GM21367 (cell line): ENCODE data around the gene OXTR.

Experiments used
- ATAC-seq: cut with Tn5 transposase; IDR thresholded peaks from one replicate; pipeline ENCODE4 v1.9.1; 2021; ENCODE audit not compliant: unreplicated experiment

Gene OXTR

GRCh38 chr3:8767667-8768363 lies 1.6 kb downstream of the OXTR start:
- peak; percentile 38 for ATAC-seq

GRCh38 chr3:8767256-8767666 lies 2.2 kb downstream of the OXTR start:
- ATAC-seq: no peak

- ATAC-seq: no peak
Observed at GRCh38 chr3:8766148-8766547, 3.3 kb downstream of the OXTR start.

- ATAC-seq: no peak
Observed at GRCh38 chr3:8765528-8765927, 3.9 kb downstream of the OXTR start.

- ATAC-seq: no peak
Observed at GRCh38 chr3:8764528-8764927, 4.9 kb downstream of the OXTR start.

GRCh38 chr3:8762607-8763377 lies 6.6 kb downstream of the OXTR start:
- no peak for ATAC-seq

GRCh38 chr3:8761866-8762265 lies 7.5 kb downstream of the OXTR start:
- no peak for ATAC-seq

- no peak for ATAC-seq
Observed at GRCh38 chr3:8760506-8760905, 8.9 kb downstream of the OXTR start.

- ATAC-seq: no peak
Observed at GRCh38 chr3:8760091-8760490, 9.3 kb downstream of the OXTR start.

GRCh38 chr3:8759038-8759707 lies 10.2 kb downstream of the OXTR start:
- no peak for ATAC-seq

GRCh38 chr3:8757551-8758518 lies 11.6 kb downstream of the OXTR start:
- no peak for ATAC-seq

- ATAC-seq: no peak
Observed at GRCh38 chr3:8756671-8757070, 12.7 kb downstream of the OXTR start.

- ATAC-seq: no peak
Observed at GRCh38 chr3:8755564-8756237, 13.7 kb downstream of the OXTR start.

GRCh38 chr3:8755097-8755496 lies 14.3 kb downstream of the OXTR start:
- ATAC-seq: no peak

GRCh38 chr3:8752832-8753231 lies 16.6 kb downstream of the OXTR start:
- ATAC-seq: no peak

GRCh38 chr3:8749316-8749715 lies 20.1 kb downstream of the OXTR start:
- no peak for ATAC-seq

- ATAC-seq: no peak
Observed at GRCh38 chr3:8746780-8747345, 22.6 kb downstream of the OXTR start.

- no peak for ATAC-seq
Observed at GRCh38 chr3:8745619-8746370, 23.6 kb downstream of the OXTR start.

GRCh38 chr3:8743911-8744310 lies 25.5 kb downstream of the OXTR start:
- no peak for ATAC-seq
